Fibroblast of villous mesenchyme (primary cell): ENCODE measurements around the gene TCF25. TPM values are rescaled to one million over a fixed set of nuclear protein-coding genes. Genes with fewer than 3 reads are reported as not detected.

Source experiments
- DNase-seq: peaks from one replicate; pipeline ENCODE4 v3.0.0-alpha.2; 2010; ENCODE audit warnings: low read depth
- H3K4me3 ChIP-seq: 2 replicates; pipeline ENCODE4 v1.5.1; 2011; ENCODE audit warnings: low read depth, mild to moderate bottlenecking, low read length
- CTCF ChIP-seq: IDR thresholded peaks from 2 replicates; pipeline ENCODE4 v1.5.1; 2012; ENCODE audit warnings: low read depth, mild to moderate bottlenecking, low read length; ENCODE audit not compliant: insufficient read depth
- total RNA-seq: library from RNA; depleted of rRNA; stranded (reverse); fragments of >200 nt; gene quantifications from 2 replicates; pipeline ENCODE4 v1.2.3, GENCODE V29; 2012

TCF25 gene
- total RNA-seq, 1 donor = 188 TPM

GRCh38 chr16:89920723-89921122 is 47.3 kb downstream of the TCF25 start:
- H3K4me3 ChIP-seq = no peak overlapping the region
- peak; percentile 22 for DNase-seq
- no peak for TF ChIP-seq CTCF

GRCh38 chr16:89921131-89921701 is 47.8 kb downstream of the TCF25 start:
- no peak for DNase-seq
- H3K4me3 ChIP-seq = peak overlapping the region; percentile 18
- TF ChIP-seq CTCF = no peak

- peak; percentile 95 for DNase-seq
- peak overlapping the region; percentile 80 for H3K4me3 ChIP-seq
- TF ChIP-seq CTCF = no peak
Measured at GRCh38 chr16:89921702-89922476, 48.5 kb downstream of the TCF25 start.

- peak; percentile 92 for DNase-seq
- peak overlapping the region; percentile 80 for H3K4me3 ChIP-seq
- no peak for TF ChIP-seq CTCF
Measured at GRCh38 chr16:89922477-89922883, 49.1 kb downstream of the TCF25 start.

GRCh38 chr16:89922884-89923639 is 49.7 kb downstream of the TCF25 start, which contains the start of gene TUBB3:
Gene TUBB3 (plus strand): TSS chr16:89923342. CDS start chr16:89923402, 60 bp downstream.
- no peak for TF ChIP-seq CTCF
- peak within 1 kb of the TSS; percentile 80 for H3K4me3 ChIP-seq
- peak; percentile 79 for DNase-seq

GRCh38 chr16:89923640-89924296 is 50.4 kb downstream of the TCF25 start:
- no peak for TF ChIP-seq CTCF
- H3K4me3 ChIP-seq = peak overlapping the region; percentile 64
- no peak for DNase-seq
